GM10248 (cell line): Measurements from ENCODE around the gene CHST11.
A peak's percentile ranks its signal among the peaks of the same experiment; 100 is the strongest.

Experiments
- CTCF ChIA-PET: fragments of 300-600 bp; sonication (Branson Sonifier 250); formaldehyde crosslinking; extraction: SDS; loops from one replicate; lab custom pipeline; 2021; ENCODE audit warnings: antibody characterized with exemption; lab: Yijun Ruan, JAX
- POLR2A ChIA-PET: fragments of 350-650 bp; sonication (Branson Sonifier 250); formaldehyde crosslinking; extraction: SDS; loops from one replicate; lab custom pipeline; 2020; ENCODE audit warnings: antibody characterized with exemption; lab: Yijun Ruan, JAX
- DNase-seq: peaks from one replicate; pipeline ENCODE4 v3.0.0; 2012; ENCODE audit errors: extremely low spot score
- TF ChIP-seq, protein P1 (sequence below): IDR thresholded peaks from 2 replicates; pipeline ENCODE4 v1.5.1; 2012; ENCODE audit warnings: mild to moderate bottlenecking, low read depth; ENCODE audit errors: extremely low read depth, missing control alignments, control extremely low read depth

Gene CHST11

DNA sequence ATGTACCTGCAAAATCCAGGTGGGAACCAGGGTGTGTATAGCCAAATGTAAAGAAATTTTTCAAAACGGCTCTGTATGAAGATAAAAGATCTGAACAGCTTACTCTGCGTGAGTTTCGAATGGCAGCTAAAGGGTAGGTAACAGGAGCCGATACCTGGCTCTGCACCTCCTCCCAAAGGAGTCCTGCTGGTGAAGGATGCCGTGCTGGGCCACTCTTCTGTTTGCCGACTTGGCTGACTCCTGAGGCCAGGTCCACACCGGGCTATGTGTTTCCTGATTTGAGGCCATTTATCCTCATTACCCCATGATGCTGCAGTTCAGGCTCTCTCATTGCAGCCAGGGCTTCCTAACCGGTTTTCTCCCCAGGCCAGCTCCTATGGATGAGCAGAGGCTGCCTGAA is 256.7 kb downstream of the CHST11 start:
- DNase-seq, result no peak
- POLR2A ChIA-PET, result no interaction called here
- CTCF ChIA-PET, result interaction anchor here (1.3 to 2.4 kb wide), 5 partner anchors 14 to 331 kb away, joined by 3 to 9 read pairs (median 5); no protein-coding TSS in a partner anchor
- TF ChIP-seq, protein P1, sequence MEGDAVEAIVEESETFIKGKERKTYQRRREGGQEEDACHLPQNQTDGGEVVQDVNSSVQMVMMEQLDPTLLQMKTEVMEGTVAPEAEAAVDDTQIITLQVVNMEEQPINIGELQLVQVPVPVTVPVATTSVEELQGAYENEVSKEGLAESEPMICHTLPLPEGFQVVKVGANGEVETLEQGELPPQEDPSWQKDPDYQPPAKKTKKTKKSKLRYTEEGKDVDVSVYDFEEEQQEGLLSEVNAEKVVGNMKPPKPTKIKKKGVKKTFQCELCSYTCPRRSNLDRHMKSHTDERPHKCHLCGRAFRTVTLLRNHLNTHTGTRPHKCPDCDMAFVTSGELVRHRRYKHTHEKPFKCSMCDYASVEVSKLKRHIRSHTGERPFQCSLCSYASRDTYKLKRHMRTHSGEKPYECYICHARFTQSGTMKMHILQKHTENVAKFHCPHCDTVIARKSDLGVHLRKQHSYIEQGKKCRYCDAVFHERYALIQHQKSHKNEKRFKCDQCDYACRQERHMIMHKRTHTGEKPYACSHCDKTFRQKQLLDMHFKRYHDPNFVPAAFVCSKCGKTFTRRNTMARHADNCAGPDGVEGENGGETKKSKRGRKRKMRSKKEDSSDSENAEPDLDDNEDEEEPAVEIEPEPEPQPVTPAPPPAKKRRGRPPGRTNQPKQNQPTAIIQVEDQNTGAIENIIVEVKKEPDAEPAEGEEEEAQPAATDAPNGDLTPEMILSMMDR, result no peak

DNA sequence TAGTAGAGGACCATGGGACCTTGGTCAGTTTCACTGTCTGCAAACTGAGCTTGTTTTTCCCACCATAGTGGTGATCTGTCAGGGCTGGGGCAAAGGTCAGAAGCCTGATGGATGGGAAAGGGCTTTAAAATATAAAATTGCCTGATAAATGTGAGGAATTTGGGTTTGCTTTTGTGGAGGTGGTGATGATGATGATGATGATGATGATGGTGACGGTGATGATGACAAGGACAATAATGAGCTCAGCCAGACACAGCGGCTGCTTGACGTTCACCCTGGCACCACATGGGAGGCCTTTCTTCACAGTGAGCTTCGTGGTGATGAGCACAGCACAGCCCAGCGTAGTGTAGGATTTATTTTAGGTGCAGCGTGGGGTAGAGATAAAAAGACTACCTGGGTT is 257.6 kb downstream of the CHST11 start:
- TF ChIP-seq, protein P1, result no peak
- CTCF ChIA-PET, result interaction anchor here (1.0 to 2.4 kb wide), 7 partner anchors 11 to 332 kb away, joined by 3 to 9 read pairs (median 5); no protein-coding TSS in a partner anchor
- POLR2A ChIA-PET, result no interaction called here
- DNase-seq, result no peak

DNA sequence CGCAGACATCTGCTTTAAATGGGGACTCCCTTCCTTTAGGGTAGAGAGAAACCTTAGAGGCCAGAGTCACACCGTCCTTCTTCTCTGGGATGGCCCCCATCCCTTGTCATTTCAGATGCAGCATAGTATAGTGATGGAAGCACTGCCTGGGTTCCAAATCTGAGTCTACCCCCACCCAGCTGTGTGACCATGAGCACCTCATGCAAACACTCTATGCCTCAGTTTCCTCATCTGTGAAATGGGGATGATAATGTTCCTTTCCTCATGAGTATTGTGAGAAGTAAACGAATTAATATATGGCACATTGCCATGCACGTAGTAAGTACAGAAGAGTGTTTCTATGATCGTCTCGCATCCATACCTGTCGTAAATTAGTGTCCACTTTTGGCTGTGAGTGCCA is 259.4 kb downstream of the CHST11 start:
- CTCF ChIA-PET, result no interaction called here

DNA sequence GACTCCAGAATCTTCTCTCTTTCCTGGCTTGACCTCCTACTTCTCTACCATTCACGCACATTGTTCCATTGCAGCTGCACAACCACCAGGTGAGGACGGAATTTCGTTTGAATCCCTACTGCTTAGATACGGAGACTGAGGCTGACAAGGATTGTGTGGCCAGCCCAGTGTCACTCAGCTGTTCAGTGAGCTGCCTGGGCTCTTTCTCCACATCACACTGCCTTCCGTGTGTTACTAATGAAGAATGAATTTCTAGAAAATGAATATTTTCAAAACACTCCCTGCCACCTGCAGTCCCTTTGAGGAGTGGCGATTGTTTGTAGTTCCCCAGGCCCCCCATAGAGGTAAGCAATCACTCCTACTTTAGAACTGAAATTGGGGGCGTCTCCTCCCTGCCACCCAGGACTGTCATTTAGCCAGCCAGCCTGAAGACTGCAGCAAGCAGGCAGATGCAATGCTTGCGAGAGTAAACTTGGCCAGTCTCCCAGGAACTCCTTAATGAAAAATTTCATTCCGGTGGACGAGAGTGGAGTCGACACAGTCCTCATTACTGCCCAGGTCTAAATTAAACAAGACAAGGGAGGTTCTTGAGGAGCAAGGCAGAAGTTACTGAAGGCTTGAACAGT is 261.7 kb downstream of the CHST11 start:
- ChIA-PET POLR2A (no interaction called here), CTCF (interaction anchor here (1.9 kb wide), 1 partner anchor 10 kb away, joined by 5 read pairs; no protein-coding TSS in a partner anchor)
- DNase-seq, result no peak
- TF ChIP-seq, protein P1, result no peak

More for the DNA sequence above, 259.4 kb downstream of the CHST11 start:
- TF ChIP-seq, protein P1, result no peak
- no peak for DNase-seq
- POLR2A ChIA-PET, result no interaction called here

DNA sequence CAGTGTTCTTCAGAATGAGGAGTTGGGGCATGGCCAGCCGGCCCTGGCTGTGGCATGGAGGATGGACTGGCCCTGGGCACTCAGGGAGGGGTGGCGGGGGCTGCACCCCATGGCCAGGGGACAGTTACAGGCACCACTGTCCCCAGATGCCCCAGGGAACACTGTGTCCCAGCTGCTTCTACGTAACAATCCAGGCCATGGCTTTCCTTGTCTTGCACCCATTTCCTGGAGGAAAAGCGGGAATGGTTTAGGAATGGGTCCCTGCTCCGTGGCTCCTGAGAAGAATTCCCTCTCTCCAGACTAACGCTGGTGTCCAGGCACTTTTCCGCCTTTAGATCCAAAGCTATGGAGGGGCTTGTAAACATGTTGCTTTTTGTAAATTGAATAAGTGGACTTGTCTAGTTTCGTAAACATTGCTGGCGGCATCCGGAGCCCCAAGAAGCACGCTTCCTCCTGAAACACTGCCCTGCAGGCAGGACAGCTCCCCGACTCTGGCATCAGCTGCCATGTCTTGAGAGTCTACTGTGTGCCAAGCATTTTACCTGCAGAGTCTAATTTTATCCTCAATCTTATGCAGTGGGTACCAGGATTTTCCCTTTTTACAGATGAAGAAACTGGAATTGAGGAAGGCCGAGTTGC is 263.1 kb downstream of the CHST11 start:
- no peak for DNase-seq
- ChIA-PET CTCF (interaction anchor here (0.9 to 2.6 kb wide), 4 partner anchors 34 to 338 kb away, joined by 3 to 12 read pairs (median 3); no protein-coding TSS in a partner anchor), POLR2A (no interaction called here)
- TF ChIP-seq, protein P1, result no peak

DNA sequence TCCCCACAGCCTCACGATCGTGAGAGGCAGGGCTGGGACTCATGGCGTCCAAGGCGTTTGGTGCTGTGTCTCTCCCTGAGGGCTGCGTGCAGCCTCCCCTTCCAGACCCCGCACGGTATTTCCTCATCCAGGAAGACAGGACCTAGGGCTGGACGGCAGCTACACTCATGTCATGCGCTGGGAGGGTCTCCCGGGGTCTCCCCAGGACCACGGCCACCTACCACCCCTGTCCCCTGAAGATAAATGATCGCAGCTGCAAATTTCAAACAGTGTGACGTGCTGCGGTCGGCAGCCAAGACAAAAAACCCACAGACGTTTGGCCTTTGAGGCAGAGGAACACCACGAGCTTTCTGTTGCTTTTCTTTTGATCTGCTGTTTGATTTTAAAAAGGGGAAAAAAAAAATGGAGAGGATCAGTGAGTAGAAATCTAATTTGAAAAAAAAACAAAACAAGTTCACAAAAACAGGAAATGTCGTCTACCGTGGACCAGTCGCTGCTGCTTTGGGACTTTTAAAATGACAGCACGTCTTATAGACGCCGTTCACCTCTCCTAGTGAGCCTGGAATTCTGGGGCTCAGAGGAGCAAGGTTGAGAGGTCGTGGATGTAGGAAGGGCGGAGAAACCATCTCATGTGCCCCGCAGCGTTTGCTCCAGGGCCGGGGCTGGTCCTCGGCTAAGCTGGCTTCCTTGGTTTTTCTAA is 263.7 kb downstream of the CHST11 start:
- POLR2A ChIA-PET, result no interaction called here
- CTCF ChIA-PET, result interaction anchor here (0.9 to 2.6 kb wide), 5 partner anchors 13 to 339 kb away, joined by 3 to 12 read pairs (median 3); no protein-coding TSS in a partner anchor
- peak; percentile 57 for DNase-seq
- TF ChIP-seq, protein P1, result no peak
